ENCODE measurements around the gene EIF5.

GRCh38 chr14:103341250-103342129 lies 7.5 kb downstream of the EIF5 start:
- TF ChIP-seq, protein P1, sequence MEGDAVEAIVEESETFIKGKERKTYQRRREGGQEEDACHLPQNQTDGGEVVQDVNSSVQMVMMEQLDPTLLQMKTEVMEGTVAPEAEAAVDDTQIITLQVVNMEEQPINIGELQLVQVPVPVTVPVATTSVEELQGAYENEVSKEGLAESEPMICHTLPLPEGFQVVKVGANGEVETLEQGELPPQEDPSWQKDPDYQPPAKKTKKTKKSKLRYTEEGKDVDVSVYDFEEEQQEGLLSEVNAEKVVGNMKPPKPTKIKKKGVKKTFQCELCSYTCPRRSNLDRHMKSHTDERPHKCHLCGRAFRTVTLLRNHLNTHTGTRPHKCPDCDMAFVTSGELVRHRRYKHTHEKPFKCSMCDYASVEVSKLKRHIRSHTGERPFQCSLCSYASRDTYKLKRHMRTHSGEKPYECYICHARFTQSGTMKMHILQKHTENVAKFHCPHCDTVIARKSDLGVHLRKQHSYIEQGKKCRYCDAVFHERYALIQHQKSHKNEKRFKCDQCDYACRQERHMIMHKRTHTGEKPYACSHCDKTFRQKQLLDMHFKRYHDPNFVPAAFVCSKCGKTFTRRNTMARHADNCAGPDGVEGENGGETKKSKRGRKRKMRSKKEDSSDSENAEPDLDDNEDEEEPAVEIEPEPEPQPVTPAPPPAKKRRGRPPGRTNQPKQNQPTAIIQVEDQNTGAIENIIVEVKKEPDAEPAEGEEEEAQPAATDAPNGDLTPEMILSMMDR (IDR thresholded peaks at IDR 0.05) = no peak
- no peak for TF ChIP-seq POLR2A (IDR thresholded peaks at IDR 0.05)
